Measurements from ENCODE around the gene CAPN11. TPM values are rescaled to one million over a fixed set of nuclear protein-coding genes. Genes with fewer than 3 reads are reported as not detected.
A peak's percentile ranks its signal among the peaks of the same experiment; 100 is the strongest.

The CAPN11 gene
- total and polyA plus RNA-seq, 9 of the 15 experiments (the other 6 are each of a cell fraction or from before 2014, with no cell fraction given) = 0.03 to 0.61 (median 0.17) TPM; not detected in 1

- TF ChIP-seq ZNF232 (CRISPR knock-in tag; IDR thresholded peaks at IDR 0.05) = no peak
- peak; percentile 7; the same call in 1 of the 2 replicates for TF ChIP-seq OTX1 (CRISPR knock-in tag; IDR thresholded peaks at IDR 0.05)
- no peak for TF ChIP-seq ZNF696 (CRISPR knock-in tag; conservative IDR thresholded peaks at IDR 0.05)
- TF ChIP-seq, protein P1, sequence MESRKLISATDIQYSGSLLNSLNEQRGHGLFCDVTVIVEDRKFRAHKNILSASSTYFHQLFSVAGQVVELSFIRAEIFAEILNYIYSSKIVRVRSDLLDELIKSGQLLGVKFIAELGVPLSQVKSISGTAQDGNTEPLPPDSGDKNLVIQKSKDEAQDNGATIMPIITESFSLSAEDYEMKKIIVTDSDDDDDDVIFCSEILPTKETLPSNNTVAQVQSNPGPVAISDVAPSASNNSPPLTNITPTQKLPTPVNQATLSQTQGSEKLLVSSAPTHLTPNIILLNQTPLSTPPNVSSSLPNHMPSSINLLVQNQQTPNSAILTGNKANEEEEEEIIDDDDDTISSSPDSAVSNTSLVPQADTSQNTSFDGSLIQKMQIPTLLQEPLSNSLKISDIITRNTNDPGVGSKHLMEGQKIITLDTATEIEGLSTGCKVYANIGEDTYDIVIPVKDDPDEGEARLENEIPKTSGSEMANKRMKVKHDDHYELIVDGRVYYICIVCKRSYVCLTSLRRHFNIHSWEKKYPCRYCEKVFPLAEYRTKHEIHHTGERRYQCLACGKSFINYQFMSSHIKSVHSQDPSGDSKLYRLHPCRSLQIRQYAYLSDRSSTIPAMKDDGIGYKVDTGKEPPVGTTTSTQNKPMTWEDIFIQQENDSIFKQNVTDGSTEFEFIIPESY (CRISPR knock-in tag; IDR thresholded peaks at IDR 0.05) = peak; percentile 29; the same call in 1 of the 2 replicates
- TF ChIP-seq, protein P2, sequence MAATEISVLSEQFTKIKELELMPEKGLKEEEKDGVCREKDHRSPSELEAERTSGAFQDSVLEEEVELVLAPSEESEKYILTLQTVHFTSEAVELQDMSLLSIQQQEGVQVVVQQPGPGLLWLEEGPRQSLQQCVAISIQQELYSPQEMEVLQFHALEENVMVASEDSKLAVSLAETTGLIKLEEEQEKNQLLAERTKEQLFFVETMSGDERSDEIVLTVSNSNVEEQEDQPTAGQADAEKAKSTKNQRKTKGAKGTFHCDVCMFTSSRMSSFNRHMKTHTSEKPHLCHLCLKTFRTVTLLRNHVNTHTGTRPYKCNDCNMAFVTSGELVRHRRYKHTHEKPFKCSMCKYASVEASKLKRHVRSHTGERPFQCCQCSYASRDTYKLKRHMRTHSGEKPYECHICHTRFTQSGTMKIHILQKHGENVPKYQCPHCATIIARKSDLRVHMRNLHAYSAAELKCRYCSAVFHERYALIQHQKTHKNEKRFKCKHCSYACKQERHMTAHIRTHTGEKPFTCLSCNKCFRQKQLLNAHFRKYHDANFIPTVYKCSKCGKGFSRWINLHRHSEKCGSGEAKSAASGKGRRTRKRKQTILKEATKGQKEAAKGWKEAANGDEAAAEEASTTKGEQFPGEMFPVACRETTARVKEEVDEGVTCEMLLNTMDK (IDR thresholded peaks at IDR 0.05; ENCODE audit: borderline replicate concordance, insufficient read depth, low read depth, low read length, poor library complexity, severe bottlenecking) = peak; percentile 87
- TF ChIP-seq, protein P3, sequence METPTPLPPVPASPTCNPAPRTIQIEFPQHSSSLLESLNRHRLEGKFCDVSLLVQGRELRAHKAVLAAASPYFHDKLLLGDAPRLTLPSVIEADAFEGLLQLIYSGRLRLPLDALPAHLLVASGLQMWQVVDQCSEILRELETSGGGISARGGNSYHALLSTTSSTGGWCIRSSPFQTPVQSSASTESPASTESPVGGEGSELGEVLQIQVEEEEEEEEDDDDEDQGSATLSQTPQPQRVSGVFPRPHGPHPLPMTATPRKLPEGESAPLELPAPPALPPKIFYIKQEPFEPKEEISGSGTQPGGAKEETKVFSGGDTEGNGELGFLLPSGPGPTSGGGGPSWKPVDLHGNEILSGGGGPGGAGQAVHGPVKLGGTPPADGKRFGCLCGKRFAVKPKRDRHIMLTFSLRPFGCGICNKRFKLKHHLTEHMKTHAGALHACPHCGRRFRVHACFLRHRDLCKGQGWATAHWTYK (CRISPR knock-in tag; IDR thresholded peaks at IDR 0.05) = 0 out of 2 replicates have a peak, but pooled peaks have one; percentile 14
- 0 out of 4 replicates have a peak, but pooled peaks have one; percentile 6 to 10 for TF ChIP-seq SIN3A (IDR thresholded peaks at IDR 0.05; ENCODE audit: borderline replicate concordance in 2 of 2, control insufficient read depth in 1 of 2, low read depth in 2 of 2, low read length in 2 of 2)
These were observed 30.4 kb upstream of the CAPN11 start (continued) for GRCh38 chr6:44128020-44128917.

All from K562 (cell line).